GM12873 (cell line): ENCODE results near the gene GREB1.

Experiments
- CTCF ChIP-seq: IDR thresholded peaks from 2 replicates; pipeline ENCODE4 v1.5.1; 2012; ENCODE audit warnings: low read depth, mild to moderate bottlenecking, moderate library complexity, low read length, control low read depth; ENCODE audit not compliant: insufficient read depth; ENCODE audit errors: missing control alignments

GREB1 gene

DNA sequence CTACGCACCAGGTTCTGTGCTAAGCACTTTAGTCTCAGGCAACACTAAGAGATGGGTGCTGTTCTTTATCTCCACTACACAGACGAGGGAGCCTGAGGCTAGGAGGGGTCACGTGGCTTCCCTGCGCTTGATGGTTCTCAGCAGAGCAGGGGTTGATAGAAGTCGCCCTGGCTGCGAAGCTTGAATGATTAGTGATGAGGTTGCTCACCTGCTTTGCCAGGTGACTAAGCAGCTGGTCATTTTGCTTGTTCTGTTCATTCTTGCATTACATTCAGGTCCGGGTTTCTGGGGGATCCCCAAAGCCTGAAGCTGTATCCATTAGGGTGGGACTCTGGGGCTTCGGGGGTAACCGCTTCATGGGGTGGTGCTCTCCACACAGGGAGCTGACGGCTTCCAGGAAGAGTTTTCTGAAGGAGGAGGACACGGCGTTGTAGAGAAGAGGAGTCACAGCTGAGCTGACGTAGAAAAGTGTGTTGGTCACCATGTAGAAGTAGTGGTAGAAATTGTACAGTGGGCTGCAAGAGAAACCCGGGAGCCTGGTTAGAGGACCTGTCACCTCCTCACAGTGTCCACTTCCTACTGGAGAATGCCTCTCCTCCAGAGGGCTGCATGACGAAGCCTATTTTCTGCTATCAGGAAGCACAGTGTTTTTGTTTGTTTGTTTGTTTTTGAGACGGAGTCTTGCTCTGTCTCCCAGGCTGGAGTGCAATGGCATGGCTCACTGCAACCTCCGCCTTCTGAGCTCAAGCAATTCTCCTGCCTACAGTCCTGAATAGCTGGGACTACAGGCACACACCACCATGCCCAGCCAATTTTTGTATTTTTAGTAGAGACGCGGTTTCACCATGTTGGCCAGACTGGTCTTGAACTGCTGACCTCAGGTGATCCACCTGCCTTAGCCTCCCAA lies 124.6 kb downstream of the GREB1 start:
- no peak for TF ChIP-seq CTCF

- TF ChIP-seq CTCF = no peak
Measured at GRCh38 chr2:11659115-11659475, 125.2 kb downstream of the GREB1 start.

DNA sequence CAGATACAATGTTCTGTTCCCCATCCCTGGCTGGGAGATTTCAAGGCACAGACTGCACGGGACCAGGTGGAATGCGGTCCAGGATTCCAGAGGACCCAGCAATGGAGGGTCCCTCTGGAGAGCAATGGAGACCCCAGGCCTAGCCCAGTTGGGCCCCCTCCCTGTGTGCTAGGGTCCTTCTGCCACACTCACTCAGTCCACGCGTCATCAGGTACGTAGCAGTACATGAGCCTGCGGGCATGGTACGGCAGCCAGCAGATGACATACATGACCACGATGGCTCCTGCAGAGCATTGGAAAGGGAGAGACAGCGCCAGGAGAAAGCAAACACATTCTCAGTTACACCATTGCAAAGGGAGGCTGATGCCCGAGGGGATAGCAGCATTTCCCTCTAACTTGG lies 126.0 kb downstream of the GREB1 start:
- TF ChIP-seq CTCF = no peak

GRCh38 chr2:11661891-11662435 lies 128.1 kb downstream of the GREB1 start:
- no peak for TF ChIP-seq CTCF

- no peak for TF ChIP-seq CTCF
Measured at GRCh38 chr2:11662882-11663281, 129.0 kb downstream of the GREB1 start.

DNA sequence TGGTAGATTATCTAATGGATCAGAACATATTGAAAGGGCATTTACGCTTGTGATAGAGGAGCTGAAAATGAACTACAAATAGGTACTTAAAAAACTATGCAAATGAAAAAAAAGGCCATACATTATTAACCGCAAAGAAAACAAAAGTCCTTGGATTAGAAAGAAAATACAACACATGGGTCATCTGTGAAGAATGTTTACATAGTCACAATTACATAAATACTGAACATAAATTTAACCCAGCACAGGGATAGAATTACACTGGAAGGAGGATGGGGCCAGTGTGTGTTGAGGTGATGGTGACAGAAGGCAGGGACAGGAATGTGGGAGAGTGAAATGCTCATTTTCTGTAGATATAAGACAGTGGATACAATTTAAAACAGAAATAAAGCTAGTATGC lies 129.6 kb downstream of the GREB1 start:
- no peak for TF ChIP-seq CTCF

GRCh38 chr2:11665028-11665427 lies 131.2 kb downstream of the GREB1 start:
- TF ChIP-seq CTCF = no peak
